GM12878 (cell line): ENCODE results near the gene CHST14. TPM values are rescaled to one million over a fixed set of nuclear protein-coding genes. Genes with fewer than 3 reads are reported as not detected.
A peak's percentile ranks its signal among the peaks of the same experiment; 100 is the strongest.

Experiments used
- BCL11A ChIP-seq: IDR thresholded peaks from 2 replicates; pipeline ENCODE4 v1.6.1; 2011; ENCODE audit warnings: low read depth, low read length
- BMI1 ChIP-seq: fragments of 450-650 bp; IDR thresholded peaks from 2 replicates; pipeline ENCODE4 v1.6.1; 2016; ENCODE audit warnings: mild to moderate bottlenecking, moderate library complexity, borderline replicate concordance
- DPF2 ChIP-seq: fragments of 450-650 bp; IDR thresholded peaks from 2 replicates; pipeline ENCODE4 v1.6.1; 2017; ENCODE audit warnings: mild to moderate bottlenecking
- EGR1 ChIP-seq, 2 experiments: IDR thresholded peaks; 1 replicate in 1 of 2; 2 replicates in 1 of 2; pipeline ENCODE4 v1.6.1; 2011 to 2012; ENCODE audit warnings: low read depth in 2 of 2, low read length in 2 of 2, borderline replicate concordance in 1 of 2, mild to moderate bottlenecking in 1 of 2, moderate library complexity in 1 of 2
- HSF1 ChIP-seq: fragments of 150-350 bp; IDR thresholded peaks from 2 replicates; pipeline ENCODE4 v1.6.1; 2014; ENCODE audit warnings: mild to moderate bottlenecking, low read depth, low read length
- IKZF1 ChIP-seq: fragments of 450-650 bp; conservative IDR thresholded peaks from 2 replicates; pipeline ENCODE4 v1.6.1; 2017; ENCODE audit warnings: antibody characterized with exemption, mild to moderate bottlenecking
- MEF2A ChIP-seq: IDR thresholded peaks from 2 replicates; pipeline ENCODE4 v1.6.1; 2011; ENCODE audit warnings: low read depth, mild to moderate bottlenecking, low read length, moderate library complexity; ENCODE audit not compliant: insufficient read depth
- MLLT1 ChIP-seq: fragments of 450-650 bp; IDR thresholded peaks from 2 replicates; pipeline ENCODE4 v1.6.1; 2016; ENCODE audit warnings: mild to moderate bottlenecking
- SIX5 ChIP-seq: IDR thresholded peaks from 2 replicates; pipeline ENCODE4 v1.6.1; 2011; ENCODE audit warnings: mild to moderate bottlenecking, low read depth, low read length, moderate library complexity; ENCODE audit not compliant: severe bottlenecking
- SP1 ChIP-seq: IDR thresholded peaks from one replicate; pipeline ENCODE4 v1.6.1; 2011; ENCODE audit warnings: low read depth, low read length
- STAT3 ChIP-seq: IDR thresholded peaks from 2 replicates; pipeline ENCODE4 v1.6.1; 2011; ENCODE audit warnings: low read depth, low read length, improper control_type of control experiment
- TBL1XR1 ChIP-seq: IDR thresholded peaks from 2 replicates; pipeline ENCODE4 v1.6.1; 2012; ENCODE audit warnings: low read depth, low read length, improper control_type of control experiment
- USF2 ChIP-seq: IDR thresholded peaks from 2 replicates; pipeline ENCODE4 v1.6.1; 2011; ENCODE audit warnings: low read depth, low read length, improper control_type of control experiment, borderline replicate concordance
- polyA plus RNA-seq, 11 experiments: library from polyadenylated mRNA; depleted of rRNA in 4 of 11; unstranded in 6 of 11; stranded (reverse) in 5 of 11; fragments of >200 nt; fragmentation: Nextera tagmentation in 4 of 11; fragmentation: Illumina TruSeq in 1 of 11; extraction: Ambion mirVana in 4 of 11; extraction: Trizol in 1 of 11; gene quantifications; 1 replicate in 1 of 11; 2 replicates in 10 of 11; pipeline versions ENCODE4 v1.2.1 to v1.2.3, GENCODE V29; 2011 to 2016; ENCODE audit warnings: inconsistent platforms in 2 of 11, missing spikeins in 2 of 11, low read depth in 1 of 11
- total RNA-seq, 4 experiments: library from RNA; depleted of rRNA in 3 of 4; stranded (reverse); fragments of >200 nt in 3 of 4; fragmentation: Illumina TruSeq in 1 of 4; extraction: Trizol in 1 of 4; gene quantifications; 2 replicates each; pipeline versions ENCODE4 v1.2.1 to v1.2.3, GENCODE V29; 2013 to 2021
- TF ChIP-seq, protein P1 (sequence below): fragments of 450-650 bp; IDR thresholded peaks from 2 replicates; pipeline ENCODE4 v1.6.1; 2017; ENCODE audit warnings: mild to moderate bottlenecking
- TF ChIP-seq, protein P2 (sequence below): IDR thresholded peaks from 2 replicates; pipeline ENCODE4 v1.6.1; 2011; ENCODE audit warnings: borderline replicate concordance, low read depth, mild to moderate bottlenecking, moderate library complexity, low read length; ENCODE audit not compliant: insufficient read depth, poor library complexity, severe bottlenecking
- TF ChIP-seq, protein P3 (sequence below): fragments of 450-650 bp; formaldehyde crosslinking; IDR thresholded peaks from 2 replicates; pipeline ENCODE4 v1.4.0; 2022; ENCODE audit warnings: mild to moderate bottlenecking, moderate library complexity

The CHST14 gene
- total and polyA plus RNA-seq, 10 of the 15 experiments (the other 5 are each of a cell fraction or from before 2014, with no cell fraction given), result 1.3 to 12.8 (median 6.2) TPM

DNA sequence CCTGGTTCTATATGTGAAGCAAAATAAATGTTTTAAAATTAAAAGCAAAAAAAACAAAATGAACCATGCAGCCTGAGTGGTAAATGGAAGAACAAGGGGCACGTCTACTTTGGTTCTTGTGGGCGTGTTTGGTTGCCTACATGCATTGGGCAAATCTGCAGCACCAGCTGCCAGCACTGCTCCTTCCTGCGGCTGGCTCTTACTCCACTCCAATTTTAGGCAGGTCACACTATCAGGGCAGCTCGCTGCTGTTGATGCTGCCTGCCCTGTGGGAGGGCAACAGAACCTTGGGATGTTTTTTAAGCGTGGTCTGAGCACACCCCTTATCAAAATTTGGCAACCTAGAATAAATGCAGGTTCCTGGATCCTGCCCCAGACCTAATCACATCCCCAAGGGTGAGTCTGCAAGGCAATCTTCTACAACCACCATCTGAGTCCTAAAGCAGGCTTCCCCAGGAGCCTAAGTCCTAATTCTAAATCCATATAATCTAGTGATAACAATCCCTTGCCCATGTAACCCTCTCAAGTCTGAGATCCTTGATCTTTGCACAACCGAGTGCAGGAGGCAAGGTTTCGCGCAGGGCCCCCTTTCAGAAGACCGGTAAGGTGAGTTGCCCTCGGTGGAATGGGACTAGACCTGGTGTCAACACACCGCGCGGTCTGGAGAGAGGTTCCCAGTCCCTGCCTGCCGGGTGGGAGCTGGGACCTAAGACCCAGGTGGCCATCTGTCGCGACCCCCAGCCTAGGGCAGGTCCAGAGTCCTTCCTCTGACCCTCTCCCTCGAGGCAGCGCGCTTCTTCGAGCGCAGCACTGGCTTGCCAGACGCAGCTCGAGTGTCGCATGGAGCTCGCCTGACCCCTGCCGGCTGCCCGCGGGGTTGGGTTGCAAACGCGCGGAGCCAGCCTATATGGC is 49.3 kb upstream of the CHST14 start (continued):
- TF ChIP-seq BMI1, result no peak
- no peak for TF ChIP-seq USF2
- TF ChIP-seq EGR1 (IDR thresholded peaks at IDR 0.05; ENCODE audit: borderline replicate concordance in 1 of 2, low read depth in 2 of 2, low read length in 2 of 2), result no peak
- TF ChIP-seq BCL11A, result no peak
- no peak for TF ChIP-seq IKZF1
- 0 out of 2 replicates have a peak, but pooled peaks have one; percentile 30 for TF ChIP-seq DPF2
- TF ChIP-seq, protein P1, sequence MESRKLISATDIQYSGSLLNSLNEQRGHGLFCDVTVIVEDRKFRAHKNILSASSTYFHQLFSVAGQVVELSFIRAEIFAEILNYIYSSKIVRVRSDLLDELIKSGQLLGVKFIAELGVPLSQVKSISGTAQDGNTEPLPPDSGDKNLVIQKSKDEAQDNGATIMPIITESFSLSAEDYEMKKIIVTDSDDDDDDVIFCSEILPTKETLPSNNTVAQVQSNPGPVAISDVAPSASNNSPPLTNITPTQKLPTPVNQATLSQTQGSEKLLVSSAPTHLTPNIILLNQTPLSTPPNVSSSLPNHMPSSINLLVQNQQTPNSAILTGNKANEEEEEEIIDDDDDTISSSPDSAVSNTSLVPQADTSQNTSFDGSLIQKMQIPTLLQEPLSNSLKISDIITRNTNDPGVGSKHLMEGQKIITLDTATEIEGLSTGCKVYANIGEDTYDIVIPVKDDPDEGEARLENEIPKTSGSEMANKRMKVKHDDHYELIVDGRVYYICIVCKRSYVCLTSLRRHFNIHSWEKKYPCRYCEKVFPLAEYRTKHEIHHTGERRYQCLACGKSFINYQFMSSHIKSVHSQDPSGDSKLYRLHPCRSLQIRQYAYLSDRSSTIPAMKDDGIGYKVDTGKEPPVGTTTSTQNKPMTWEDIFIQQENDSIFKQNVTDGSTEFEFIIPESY, result no peak
- TF ChIP-seq MLLT1, result no peak
- no peak for TF ChIP-seq TBL1XR1
- TF ChIP-seq MEF2A, result no peak
- peak; percentile 26 for TF ChIP-seq SP1
- no peak for TF ChIP-seq SIX5
- TF ChIP-seq STAT3, result no peak
- TF ChIP-seq, protein P2, sequence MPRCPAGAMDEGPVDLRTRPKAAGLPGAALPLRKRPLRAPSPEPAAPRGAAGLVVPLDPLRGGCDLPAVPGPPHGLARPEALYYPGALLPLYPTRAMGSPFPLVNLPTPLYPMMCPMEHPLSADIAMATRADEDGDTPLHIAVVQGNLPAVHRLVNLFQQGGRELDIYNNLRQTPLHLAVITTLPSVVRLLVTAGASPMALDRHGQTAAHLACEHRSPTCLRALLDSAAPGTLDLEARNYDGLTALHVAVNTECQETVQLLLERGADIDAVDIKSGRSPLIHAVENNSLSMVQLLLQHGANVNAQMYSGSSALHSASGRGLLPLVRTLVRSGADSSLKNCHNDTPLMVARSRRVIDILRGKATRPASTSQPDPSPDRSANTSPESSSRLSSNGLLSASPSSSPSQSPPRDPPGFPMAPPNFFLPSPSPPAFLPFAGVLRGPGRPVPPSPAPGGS, result no peak
- TF ChIP-seq, protein P3, sequence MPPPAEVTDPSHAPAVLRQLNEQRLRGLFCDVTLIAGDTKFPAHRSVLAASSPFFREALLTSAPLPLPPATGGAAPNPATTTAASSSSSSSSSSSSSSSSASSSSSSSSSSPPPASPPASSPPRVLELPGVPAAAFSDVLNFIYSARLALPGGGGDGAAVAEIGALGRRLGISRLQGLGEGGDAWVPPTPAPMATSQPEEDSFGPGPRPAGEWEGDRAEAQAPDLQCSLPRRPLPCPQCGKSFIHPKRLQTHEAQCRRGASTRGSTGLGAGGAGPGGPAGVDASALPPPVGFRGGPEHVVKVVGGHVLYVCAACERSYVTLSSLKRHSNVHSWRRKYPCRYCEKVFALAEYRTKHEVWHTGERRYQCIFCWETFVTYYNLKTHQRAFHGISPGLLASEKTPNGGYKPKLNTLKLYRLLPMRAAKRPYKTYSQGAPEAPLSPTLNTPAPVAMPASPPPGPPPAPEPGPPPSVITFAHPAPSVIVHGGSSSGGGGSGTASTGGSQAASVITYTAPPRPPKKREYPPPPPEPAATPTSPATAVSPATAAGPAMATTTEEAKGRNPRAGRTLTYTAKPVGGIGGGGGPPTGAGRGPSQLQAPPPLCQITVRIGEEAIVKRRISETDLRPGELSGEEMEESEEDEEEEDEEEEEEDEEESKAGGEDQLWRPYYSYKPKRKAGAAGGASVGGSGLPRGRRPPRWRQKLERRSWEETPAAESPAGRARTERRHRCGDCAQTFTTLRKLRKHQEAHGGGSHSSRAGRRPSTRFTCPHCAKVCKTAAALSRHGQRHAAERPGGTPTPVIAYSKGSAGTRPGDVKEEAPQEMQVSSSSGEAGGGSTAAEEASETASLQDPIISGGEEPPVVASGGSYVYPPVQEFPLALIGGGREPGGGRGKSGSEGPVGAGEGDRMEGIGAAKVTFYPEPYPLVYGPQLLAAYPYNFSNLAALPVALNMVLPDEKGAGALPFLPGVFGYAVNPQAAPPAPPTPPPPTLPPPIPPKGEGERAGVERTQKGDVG (CRISPR knock-in tag), result no peak
- no peak for TF ChIP-seq HSF1
